Thoracic aorta (tissue), 2 donors: ENCODE data around the gene PLEKHA6. TPM values are rescaled to one million over a fixed set of nuclear protein-coding genes. Genes with fewer than 3 reads are reported as not detected.

Source experiments
- ATAC-seq: fragments of 150-250 bp; one replicate; pipeline ENCODE4 v1.8.0; 2017; ENCODE audit warnings: low read depth; ENCODE audit not compliant: insufficient number of reproducible peaks, low FRiP score
- DNase-seq: peaks from one replicate; pipeline ENCODE4 v3.0.0-alpha.2; 2020; ENCODE audit warnings: low spot score
- H3K27ac ChIP-seq, 2 donors: fragments of 200-600 bp; sonication (generic); 1 replicate in 1 of 2; 2 replicates in 1 of 2; pipeline ENCODE4 v1.5.1; 2016; ENCODE audit warnings: mild to moderate bottlenecking in 2 of 2, moderate library complexity in 2 of 2
- H3K27me3 ChIP-seq: fragments of 200-600 bp; sonication (generic); replicated peaks from 2 replicates; pipeline ENCODE4 v1.6.0; 2016; ENCODE audit warnings: mild to moderate bottlenecking; ENCODE audit not compliant: insufficient read depth
- H3K36me3 ChIP-seq: fragments of 200-600 bp; sonication (generic); one replicate; pipeline ENCODE4 v1.5.1; 2016
- H3K4me1 ChIP-seq, 2 donors: fragments of 200-600 bp; sonication (generic); 1 replicate in 1 of 2; 2 replicates in 1 of 2; pipeline versions ENCODE4 v1.5.1 to v1.6.0; 2016; ENCODE audit warnings: low read depth in 2 of 2, mild to moderate bottlenecking in 1 of 2; ENCODE audit not compliant: control insufficient read depth in 1 of 2
- H3K4me3 ChIP-seq: fragments of 200-600 bp; sonication (generic); 2 replicates; pipeline ENCODE4 v1.5.1; 2016; ENCODE audit warnings: mild to moderate bottlenecking
- H3K9me3 ChIP-seq: fragments of 200-600 bp; sonication (generic); 2 replicates; pipeline ENCODE4 v1.5.1; 2016
- CTCF ChIP-seq: fragments of 200-600 bp; sonication (generic); IDR thresholded peaks from one replicate; pipeline ENCODE4 v1.5.1; 2019; ENCODE audit warnings: antibody characterized with exemption
- total RNA-seq, 2 donors: library from RNA; depleted of rRNA; stranded (reverse); fragments of >200 nt; gene quantifications; one replicate each; pipeline versions ENCODE4 v1.1.0 to v1.2.3, GENCODE V29; 2016

PLEKHA6 gene
- total RNA-seq, 2 donors from 2014 or later, result 5.1 to 6.9 TPM

- no peak for DNase-seq
- Histone ChIP-seq H3K4me3 (no peak overlapping the region), H3K9me3 (no peaks in the 10 kb centered on the region), H3K36me3 (no peaks in the 10 kb centered on the region), H3K4me1 (no peaks in the 10 kb centered on the region), H3K27me3 (no peaks in the 10 kb centered on the region), H3K27ac (no peak overlapping the region)
- ATAC-seq, result no peak
- TF ChIP-seq CTCF, result no peak
Observed at GRCh38 chr1:204323887-204324286, 35.8 kb downstream of the PLEKHA6 start.

GRCh38 chr1:204322339-204322868 is 37.3 kb downstream of the PLEKHA6 start:
- no peak overlapping the region for H3K4me3 ChIP-seq
- H3K27me3 ChIP-seq, result no peaks in the 10 kb centered on the region
- no peaks in the 10 kb centered on the region for H3K9me3 ChIP-seq
- H3K4me1 ChIP-seq, result no peaks in the 10 kb centered on the region
- H3K36me3 ChIP-seq, result no peaks in the 10 kb centered on the region
- no peak for DNase-seq
- no peak overlapping the region for H3K27ac ChIP-seq
- no peak for TF ChIP-seq CTCF
- no peak for ATAC-seq

GRCh38 chr1:204321665-204322064 is 38.1 kb downstream of the PLEKHA6 start:
- no peaks in the 10 kb centered on the region for H3K36me3 ChIP-seq
- H3K27me3 ChIP-seq, result no peaks in the 10 kb centered on the region
- ATAC-seq (no peak), DNase-seq (no peak)
- H3K4me3 ChIP-seq, result no peak overlapping the region
- no peaks in the 10 kb centered on the region for H3K9me3 ChIP-seq
- no peak overlapping the region for H3K27ac ChIP-seq
- no peaks in the 10 kb centered on the region for H3K4me1 ChIP-seq
- TF ChIP-seq CTCF, result no peak

GRCh38 chr1:204321051-204321450 is 38.7 kb downstream of the PLEKHA6 start:
- Histone ChIP-seq H3K36me3 (no peaks in the 10 kb centered on the region), H3K27ac (no peak overlapping the region), H3K27me3 (no peaks in the 10 kb centered on the region), H3K9me3 (no peaks in the 10 kb centered on the region), H3K4me3 (no peak overlapping the region), H3K4me1 (no peaks in the 10 kb centered on the region)
- ATAC-seq (no peak), DNase-seq (no peak)
- TF ChIP-seq CTCF, result no peak

GRCh38 chr1:204320382-204320804 is 39.3 kb downstream of the PLEKHA6 start:
- ATAC-seq, result no peak
- Histone ChIP-seq H3K27ac (no peak overlapping the region), H3K4me1 (no peaks in the 10 kb centered on the region)

More at GRCh38 chr1:204320382-204320804, 39.3 kb downstream of the PLEKHA6 start:
- Histone ChIP-seq H3K4me3 (no peak overlapping the region), H3K9me3 (no peaks in the 10 kb centered on the region), H3K36me3 (no peaks in the 10 kb centered on the region), H3K27me3 (no peaks in the 10 kb centered on the region)
- no peak for TF ChIP-seq CTCF
- DNase-seq, result no peak
